Peyer's patch (tissue), 4 donors: ENCODE data around the gene CD40.

ENCODE experiments used
- CTCF ChIP-seq, 6 experiments: fragments of 450-650 bp in 4 of 6; fragments of 200-600 bp in 2 of 6; sonication (generic) in 1 of 6; IDR thresholded peaks; one replicate each; pipeline ENCODE4 v1.5.1; 2017 to 2019; ENCODE audit warnings: antibody characterized with exemption in 6 of 6, mild to moderate bottlenecking in 3 of 6, moderate library complexity in 1 of 6
- POLR2A ChIP-seq, 2 donors: fragments of 450-650 bp; IDR thresholded peaks; one replicate each; pipeline ENCODE4 v1.5.1; 2017; ENCODE audit warnings: antibody characterized with exemption in 2 of 2, mild to moderate bottlenecking in 2 of 2, moderate library complexity in 2 of 2

- TF ChIP-seq CTCF (IDR thresholded peaks at IDR 0.05) (no peak), POLR2A (IDR thresholded peaks at IDR 0.05) (no peak)
Measured at GRCh38 chr20:46076806-46077205, 41.3 kb upstream of the CD40 start.
